GM13976 (cell line): Measurements from ENCODE around the gene PIP5KL1.

Experiments used
- DNase-seq: peaks from one replicate; pipeline ENCODE4 v3.0.0; 2012; ENCODE audit warnings: low spot score
- in situ Hi-C: fragments of 300-500 bp; cut with MboI; formaldehyde crosslinking; loops from one replicate; pipeline ENCODE4 v1.12.0; 2022; ENCODE audit warnings: low sequenced_read_pairs, mixed read lengths, inconsistent platforms; ENCODE audit not compliant: unreplicated experiment
- TF ChIP-seq, protein P1 (sequence below): IDR thresholded peaks from 2 replicates; pipeline ENCODE4 v1.5.1; 2012; ENCODE audit warnings: borderline replicate concordance, mild to moderate bottlenecking; ENCODE audit not compliant: insufficient read depth; ENCODE audit errors: extremely low read depth, missing control alignments, control extremely low read depth

PIP5KL1 gene

DNA sequence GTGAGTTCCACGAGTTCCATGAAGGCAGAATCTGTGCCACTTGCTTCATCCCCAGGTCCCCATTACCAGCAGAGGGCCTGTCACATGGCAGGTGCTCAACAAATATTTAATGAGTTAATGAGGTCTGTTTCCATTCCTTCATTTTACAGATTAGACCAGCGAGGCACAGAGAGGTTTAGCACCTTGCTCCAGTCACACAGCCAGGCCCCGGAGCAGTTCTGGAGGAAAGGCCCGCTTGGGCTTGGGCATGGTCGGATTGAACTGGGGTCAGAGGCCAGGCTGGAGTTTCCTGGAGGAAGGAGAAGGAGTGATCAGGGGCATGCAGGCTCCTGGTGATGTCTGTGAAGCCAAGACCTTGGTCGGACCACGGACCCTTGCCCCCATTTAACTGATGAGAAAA is 9.8 kb downstream of the PIP5KL1 start:
- in situ Hi-C loops: no loop called here
- TF ChIP-seq, protein P1, sequence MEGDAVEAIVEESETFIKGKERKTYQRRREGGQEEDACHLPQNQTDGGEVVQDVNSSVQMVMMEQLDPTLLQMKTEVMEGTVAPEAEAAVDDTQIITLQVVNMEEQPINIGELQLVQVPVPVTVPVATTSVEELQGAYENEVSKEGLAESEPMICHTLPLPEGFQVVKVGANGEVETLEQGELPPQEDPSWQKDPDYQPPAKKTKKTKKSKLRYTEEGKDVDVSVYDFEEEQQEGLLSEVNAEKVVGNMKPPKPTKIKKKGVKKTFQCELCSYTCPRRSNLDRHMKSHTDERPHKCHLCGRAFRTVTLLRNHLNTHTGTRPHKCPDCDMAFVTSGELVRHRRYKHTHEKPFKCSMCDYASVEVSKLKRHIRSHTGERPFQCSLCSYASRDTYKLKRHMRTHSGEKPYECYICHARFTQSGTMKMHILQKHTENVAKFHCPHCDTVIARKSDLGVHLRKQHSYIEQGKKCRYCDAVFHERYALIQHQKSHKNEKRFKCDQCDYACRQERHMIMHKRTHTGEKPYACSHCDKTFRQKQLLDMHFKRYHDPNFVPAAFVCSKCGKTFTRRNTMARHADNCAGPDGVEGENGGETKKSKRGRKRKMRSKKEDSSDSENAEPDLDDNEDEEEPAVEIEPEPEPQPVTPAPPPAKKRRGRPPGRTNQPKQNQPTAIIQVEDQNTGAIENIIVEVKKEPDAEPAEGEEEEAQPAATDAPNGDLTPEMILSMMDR: no peak
- DNase-seq: no peak

DNA sequence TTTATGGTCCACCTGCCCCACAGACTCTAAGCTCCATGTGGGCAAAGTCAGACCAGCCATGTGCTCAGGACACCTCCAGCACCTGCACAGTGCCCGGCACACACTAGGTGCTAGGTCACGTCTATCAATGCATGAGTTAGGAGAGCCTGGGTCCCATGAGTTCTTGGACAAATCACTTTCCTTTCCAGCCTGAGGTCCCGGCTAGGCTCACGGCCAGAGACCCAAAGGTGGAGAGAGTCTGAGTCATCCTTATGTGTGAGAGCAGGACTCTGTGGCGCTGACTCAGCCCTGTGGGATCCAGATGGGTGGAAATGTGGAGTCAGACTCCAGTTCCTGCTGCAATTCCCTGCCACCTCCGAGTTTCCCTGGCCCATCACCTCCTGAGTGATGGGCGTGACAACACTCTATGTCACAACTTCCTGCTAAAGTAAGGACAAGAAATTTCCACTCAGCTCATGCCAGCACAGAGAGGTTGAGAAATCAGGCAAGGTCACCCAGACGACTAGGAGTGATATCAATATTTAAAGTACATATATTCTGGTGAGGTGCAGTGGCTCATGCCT is 11.2 kb downstream of the PIP5KL1 start:
- DNase-seq: no peak
- TF ChIP-seq, protein P1: no peak

DNA sequence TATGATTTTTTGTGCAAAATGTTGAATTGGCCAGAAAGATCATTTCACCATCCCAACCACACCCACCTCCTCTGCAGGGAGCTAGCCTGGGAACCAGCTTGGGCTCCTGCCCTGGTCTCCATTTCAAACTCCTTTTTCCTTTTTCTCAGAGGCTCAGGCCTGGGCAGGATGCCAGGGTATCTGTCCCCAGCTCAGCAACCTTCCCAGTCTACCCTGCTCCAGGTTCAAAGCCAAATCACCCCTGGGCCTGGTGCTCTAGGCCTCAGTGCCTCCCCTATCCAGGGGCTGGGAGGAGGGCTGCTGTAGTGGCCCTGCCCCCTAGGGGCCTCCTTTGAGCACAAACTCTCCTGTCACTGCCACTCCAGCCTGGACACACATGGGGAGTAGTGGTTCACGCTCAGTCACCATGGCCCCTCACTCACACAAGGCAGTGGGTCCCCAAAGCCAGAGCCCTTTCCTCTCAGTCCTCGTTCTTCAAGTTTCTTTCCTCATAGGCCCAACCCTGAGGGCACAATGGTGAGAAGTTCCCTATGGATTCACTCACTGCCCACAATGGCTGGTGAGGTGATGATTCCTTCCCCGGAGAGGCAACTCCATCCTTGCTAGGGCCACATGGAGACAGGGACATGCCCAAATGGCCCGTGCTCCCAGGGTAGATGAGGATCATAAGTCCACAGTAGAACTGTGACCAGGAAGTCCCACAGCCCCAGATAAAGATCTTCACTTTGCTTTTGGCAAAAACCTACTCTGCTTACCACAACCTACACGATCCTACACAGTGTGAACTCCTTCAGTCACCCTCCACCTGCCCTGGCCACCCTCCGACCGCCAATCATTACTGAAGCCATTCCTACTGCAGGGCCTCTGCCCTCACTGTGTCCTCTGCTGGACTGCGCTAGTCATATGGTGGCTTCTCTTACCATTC is 12.1 kb downstream of the PIP5KL1 start:
- in situ Hi-C loops: no loop called here
- no peak for DNase-seq
- TF ChIP-seq, protein P1: peak; percentile 18

More for the DNA sequence above, 11.2 kb downstream of the PIP5KL1 start:
- in situ Hi-C loops: no loop called here

DNA sequence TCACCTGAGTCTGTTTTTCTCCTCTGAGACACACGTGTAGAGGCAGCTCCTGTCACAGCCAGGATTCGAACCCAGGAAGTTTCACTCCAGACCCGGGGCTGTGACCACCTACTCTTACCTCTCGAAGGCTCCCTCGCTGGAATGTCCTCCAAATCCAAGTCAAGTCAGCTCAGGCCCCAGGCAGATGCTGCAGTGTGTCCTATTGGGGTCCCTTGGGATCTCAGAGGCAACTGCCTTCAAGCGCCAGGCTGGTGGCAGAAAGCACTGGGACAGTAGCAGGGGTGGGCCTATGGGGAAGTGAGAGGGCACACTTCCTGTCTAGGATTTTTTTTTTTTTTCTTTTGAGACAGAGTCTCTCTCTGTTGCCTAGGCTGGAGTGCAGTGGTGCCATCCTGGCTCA is 13.0 kb downstream of the PIP5KL1 start:
- TF ChIP-seq, protein P1: no peak
- DNase-seq: no peak
- in situ Hi-C loops: no loop called here

DNA sequence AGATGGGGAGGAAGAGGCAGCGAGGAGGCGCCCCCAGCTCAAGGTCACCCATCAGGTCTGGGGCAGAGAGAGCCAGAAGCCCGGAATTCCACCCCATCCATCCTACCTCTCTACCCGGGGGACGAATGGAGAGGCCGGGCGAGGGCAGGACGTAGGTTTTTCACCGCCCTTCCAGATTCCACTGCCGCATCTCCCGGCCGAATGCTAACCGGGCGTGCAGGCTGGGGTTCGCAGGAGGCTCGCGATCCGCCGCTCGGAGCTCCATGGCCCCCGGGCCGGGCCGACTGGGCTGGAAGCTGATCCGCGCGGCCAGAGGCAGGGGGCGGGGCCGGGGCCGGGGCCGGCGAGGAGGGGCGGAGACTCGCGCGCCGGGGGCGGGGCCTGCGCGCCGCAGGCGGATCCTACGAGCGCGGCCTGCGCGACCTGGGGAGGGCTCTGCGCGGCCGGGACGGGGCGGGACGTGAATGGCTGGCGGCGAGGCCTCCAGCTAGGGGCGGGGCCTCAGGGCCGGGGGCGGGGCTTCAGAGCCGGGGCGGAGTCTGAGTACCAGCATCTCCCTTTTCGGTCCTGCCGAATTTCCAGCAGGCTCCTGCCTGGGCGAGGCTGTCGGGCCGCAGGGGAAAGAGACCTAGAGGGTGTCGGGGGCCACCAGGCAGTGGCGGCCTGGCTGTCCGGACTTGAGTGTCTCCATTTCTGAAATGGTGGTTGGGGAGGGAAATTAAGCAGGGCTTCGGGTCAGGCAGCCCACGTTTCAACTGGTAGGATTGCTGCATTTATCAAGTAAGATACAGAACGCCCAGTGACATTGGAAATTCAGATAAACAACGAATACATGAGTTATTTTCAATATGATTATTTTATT is 13.6 kb downstream of the PIP5KL1 start, which contains the start of gene ST6GALNAC4:
ST6GALNAC4 (minus strand) TSS at position 322 of the 862 bp plus-strand sequence. CDS start 622 bp downstream, outside the sequence.
- in situ Hi-C loops: no loop called here
- DNase-seq: peak; percentile 100

More for the DNA sequence above, 13.6 kb downstream of the PIP5KL1 start, which contains the start of gene ST6GALNAC4:
- TF ChIP-seq, protein P1: no peak
